IMR-90 (cell line): ENCODE data around the gene CACNG7. TPM values are rescaled to one million over a fixed set of nuclear protein-coding genes. Genes with fewer than 3 reads are reported as not detected.

Experiments used
- ATAC-seq: fragments of 200-7000 bp; cut with Tn5 transposase; 2 replicates; pipeline ENCODE4 v1.9.1; 2020; ENCODE audit warnings: low read depth, mild to moderate bottlenecking, moderate library complexity
- BruUV-seq: library from RNA; stranded (reverse); fragments of 400-500 nt; replicated peaks from 2 replicates; lab custom pipeline; 2021; lab: Mats Ljungman, UMichigan
- CTCF ChIA-PET: fragments of 300-600 bp; formaldehyde crosslinking; extraction: SDS; loops from one replicate; lab custom pipeline; 2021; ENCODE audit warnings: antibody characterized with exemption; lab: Yijun Ruan, JAX
- POLR2A ChIA-PET: fragments of 300-600 bp; sonication (Branson Sonifier 250); formaldehyde crosslinking; loops from one replicate; lab custom pipeline; 2022; ENCODE audit warnings: antibody characterized with exemption; ENCODE audit not compliant: unreplicated experiment; lab: Charles Lee
- DNase-seq: peaks from one replicate; pipeline ENCODE4 v3.0.0; 2013
- H2AFZ ChIP-seq: replicated peaks from 2 replicates; pipeline ENCODE3; 2013; ENCODE audit warnings: low read length, mild to moderate bottlenecking; ENCODE audit not compliant: poor library complexity
- H2AK5ac ChIP-seq: 2 replicates; pipeline ENCODE4 v1.6.1; 2013; ENCODE audit warnings: low read depth, low read length, inconsistent platforms
- H2AK9ac ChIP-seq: replicated peaks from 2 replicates; pipeline ENCODE3; 2013; ENCODE audit warnings: mild to moderate bottlenecking, low read depth, low read length, moderate library complexity; ENCODE audit not compliant: poor library complexity
- H2BK120ac ChIP-seq: 2 replicates; pipeline ENCODE4 v1.6.1; 2013; ENCODE audit warnings: low read depth, low read length, inconsistent platforms
- H2BK15ac ChIP-seq: 3 replicates; pipeline ENCODE4 v1.6.1; 2013; ENCODE audit warnings: low read depth, low read length, inconsistent platforms
- H2BK20ac ChIP-seq: 2 replicates; pipeline ENCODE4 v1.6.1; 2013; ENCODE audit warnings: low read depth, mild to moderate bottlenecking, inconsistent platforms, low read length, moderate library complexity
- H2BK5ac ChIP-seq: 2 replicates; pipeline ENCODE4 v1.6.1; 2013; ENCODE audit warnings: mild to moderate bottlenecking, low read depth, low read length, inconsistent platforms; ENCODE audit not compliant: poor library complexity, severe bottlenecking
- H3K14ac ChIP-seq: replicated peaks from 2 replicates; pipeline ENCODE4 v1.6.1; 2013; ENCODE audit warnings: low read depth, low read length, inconsistent platforms
- H3K18ac ChIP-seq: 2 replicates; pipeline ENCODE4 v1.6.1; 2013; ENCODE audit warnings: low read depth, low read length, control low read depth
- H3K23ac ChIP-seq: 2 replicates; pipeline ENCODE4 v1.6.1; 2013; ENCODE audit warnings: low read depth, low read length, inconsistent platforms
- H3K27ac ChIP-seq: 2 replicates; pipeline ENCODE4 v1.5.1; 2013; ENCODE audit warnings: mild to moderate bottlenecking, control low read depth, low read length; ENCODE audit not compliant: insufficient read depth
- H3K27me3 ChIP-seq: 2 replicates; pipeline ENCODE4 v1.6.1; 2013; ENCODE audit warnings: low read length; ENCODE audit not compliant: control insufficient read depth, insufficient read depth
- H3K36me3 ChIP-seq: 2 replicates; pipeline ENCODE4 v1.6.1; 2013; ENCODE audit warnings: low read length, mixed read lengths; ENCODE audit not compliant: control insufficient read depth, insufficient read depth
- H3K4ac ChIP-seq: 2 replicates; pipeline ENCODE4 v1.6.1; 2013; ENCODE audit warnings: low read depth, low read length, inconsistent platforms
- H3K4me1 ChIP-seq: 2 replicates; pipeline ENCODE4 v1.6.1; 2013; ENCODE audit warnings: low read length, mixed read lengths; ENCODE audit not compliant: control insufficient read depth, insufficient read depth
- H3K4me2 ChIP-seq: 2 replicates; pipeline ENCODE4 v1.6.1; 2013; ENCODE audit warnings: low read depth, mild to moderate bottlenecking, control low read depth, low read length, moderate library complexity
- H3K4me3 ChIP-seq: 2 replicates; pipeline ENCODE4 v1.5.1; 2013; ENCODE audit warnings: low read depth, mild to moderate bottlenecking, control low read depth, low read length, moderate library complexity; ENCODE audit not compliant: insufficient read depth
- H3K56ac ChIP-seq: 2 replicates; pipeline ENCODE4 v1.6.1; 2013; ENCODE audit warnings: low read length, inconsistent platforms; ENCODE audit not compliant: insufficient read depth; ENCODE audit errors: extremely low read depth
- H3K79me1 ChIP-seq, 2 experiments: 2 replicates each; pipeline ENCODE4 v1.6.1; 2013; ENCODE audit warnings: low read length in 2 of 2, inconsistent platforms in 1 of 2, low read depth in 1 of 2
- H3K9ac ChIP-seq: 2 replicates; pipeline ENCODE4 v1.6.1; 2013; ENCODE audit warnings: low read depth, low read length, control low read depth
- H3K9me1 ChIP-seq: 2 replicates; pipeline ENCODE4 v1.6.1; 2013; ENCODE audit warnings: low read length, inconsistent platforms; ENCODE audit not compliant: insufficient read depth
- H3K9me3 ChIP-seq: 2 replicates; pipeline ENCODE4 v1.6.1; 2013; ENCODE audit warnings: low read length; ENCODE audit not compliant: control insufficient read depth, insufficient read depth
- H4K20me1 ChIP-seq: 2 replicates; pipeline ENCODE4 v1.6.1; 2013; ENCODE audit warnings: low read length, inconsistent platforms; ENCODE audit not compliant: insufficient read depth
- H4K5ac ChIP-seq: 2 replicates; pipeline ENCODE4 v1.6.1; 2013; ENCODE audit warnings: mild to moderate bottlenecking, low read depth, low read length, control low read depth
- H4K8ac ChIP-seq, 2 experiments: 2 replicates each; pipeline ENCODE4 v1.6.1; 2013; ENCODE audit warnings: low read depth in 2 of 2, low read length in 2 of 2, control low read depth in 1 of 2, inconsistent platforms in 1 of 2
- H4K91ac ChIP-seq: 2 replicates; pipeline ENCODE4 v1.6.1; 2013; ENCODE audit warnings: low read depth, low read length, inconsistent platforms; ENCODE audit not compliant: insufficient read depth
- BHLHE40 ChIP-seq: fragments of 150-350 bp; IDR thresholded peaks from 2 replicates; pipeline ENCODE4 v1.6.1; 2016; ENCODE audit warnings: mild to moderate bottlenecking, low read depth, low read length
- FOS ChIP-seq: fragments of 150-350 bp; IDR thresholded peaks from 2 replicates; pipeline ENCODE4 v1.6.1; 2016; ENCODE audit warnings: low read depth, low read length
- MAFK ChIP-seq: IDR thresholded peaks from 2 replicates; pipeline ENCODE4 v1.6.1; 2012; ENCODE audit warnings: low read depth, low read length, improper control_type of control experiment
- MAZ ChIP-seq: IDR thresholded peaks from 2 replicates; pipeline ENCODE4 v1.6.1; 2012; ENCODE audit warnings: low read depth, mild to moderate bottlenecking, low read length, improper control_type of control experiment, moderate library complexity, borderline replicate concordance
- MXI1 ChIP-seq: IDR thresholded peaks from 2 replicates; pipeline ENCODE4 v1.6.1; 2012; ENCODE audit warnings: low read depth, mild to moderate bottlenecking, low read length, moderate library complexity, borderline replicate concordance
- RFX5 ChIP-seq: IDR thresholded peaks from 2 replicates; pipeline ENCODE4 v1.8.0; 2012; ENCODE audit warnings: low read depth, mild to moderate bottlenecking, low read length, moderate library complexity
- WGBS, 2 experiments: methylation state at CpG; one replicate each; pipeline versions ENCODE4 v1.1.5 to v1.1.7; 2013; ENCODE audit warnings: missing lambda C conversion rate in 2 of 2; ENCODE audit not compliant: insufficient read length in 1 of 2; ENCODE audit errors: extremely low coverage in 2 of 2; 5-methylcytosine and 5-hydroxymethylcytosine counted together
- dilution Hi-C: fragments of 300-500 bp; cut with HindIII; formaldehyde crosslinking; loops from one replicate; pipeline ENCODE4 v1.14.3; 2018; ENCODE audit warnings: low sequenced_read_pairs; ENCODE audit not compliant: unreplicated experiment
- in situ Hi-C: fragments of 300-500 bp; cut with MboI; formaldehyde crosslinking; loops from 3 replicates; pipeline ENCODE4 v1.14.3; 2019; ENCODE audit warnings: low sequenced_read_pairs, inconsistent platforms, mixed read lengths
- intact Hi-C: fragments of 100-400 bp; cut with micrococcal nuclease; formaldehyde crosslinking; loops from 2 replicates; pipeline ENCODE4 v1.10.0; 2022
- polyA plus RNA-seq, 3 experiments: library from polyadenylated mRNA; depleted of rRNA; stranded (reverse); fragments of >200 nt; gene quantifications; 2 replicates each; pipeline ENCODE4 v1.2.3, GENCODE V29; 2012; ENCODE audit warnings: low replicate concordance in 1 of 3
- total RNA-seq: library from RNA; depleted of rRNA; stranded (reverse); fragments of >200 nt; gene quantifications from 2 replicates; pipeline ENCODE4 v1.2.3, GENCODE V29; 2012
- TF ChIP-seq, protein P1 (sequence below): conservative IDR thresholded peaks from 2 replicates; pipeline ENCODE4 v1.5.1; 2012; ENCODE audit warnings: mild to moderate bottlenecking, low read depth, low read length, improper control_type of control experiment

CACNG7 gene
- total and polyA plus RNA-seq, 2 of the 4 experiments (the other 2 are of a cell fraction): 0.36 to 6.7 TPM

DNA sequence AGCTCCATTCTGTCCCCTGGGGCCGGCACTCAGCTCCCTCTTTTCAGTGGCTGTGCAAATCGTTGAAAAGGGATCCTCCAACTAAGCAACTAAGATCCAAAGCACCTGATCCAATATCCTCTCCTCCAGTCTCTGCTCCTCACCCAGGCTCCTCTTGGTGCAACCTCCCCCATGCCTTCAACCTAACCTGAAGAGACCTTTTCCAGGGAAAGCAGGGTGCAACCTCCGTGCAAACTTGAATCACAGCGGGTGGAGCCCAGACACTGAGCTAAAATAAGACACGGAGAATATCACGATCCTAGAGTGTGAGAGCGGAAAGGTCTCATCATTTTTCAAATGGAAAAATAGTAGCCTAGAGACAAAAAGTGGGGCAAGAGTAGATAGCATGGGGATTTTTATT is 8.3 kb downstream of the CACNG7 start:
- no peak overlapping the region for H3K14ac ChIP-seq
- H3K36me3 ChIP-seq: peaks cover 2% of the 10 kb centered on the region
- H4K91ac ChIP-seq: no peak overlapping the region
- no peak overlapping the region for H3K23ac ChIP-seq
- H3K4me1 ChIP-seq: no peaks in the 10 kb centered on the region
- no peak overlapping the region for H2AK5ac ChIP-seq
- no peak overlapping the region for H2AK9ac ChIP-seq
- no peak overlapping the region for H4K5ac ChIP-seq
- no peak overlapping the region for H2BK20ac ChIP-seq
- H3K4me2 ChIP-seq: no peak overlapping the region
- no peak overlapping the region for H3K4me3 ChIP-seq
- ChIA-PET POLR2A (no interaction called here), CTCF (no interaction called here)
- H2AFZ ChIP-seq: no peak overlapping the region
- H3K9me1 ChIP-seq: no peaks in the 10 kb centered on the region
- intact Hi-C loops (no loop called here), dilution Hi-C loops (no loop called here), in situ Hi-C loops (no loop called here)
- no TSS peak for BruUV-seq
- no peaks in the 10 kb centered on the region for H4K20me1 ChIP-seq
- H3K9ac ChIP-seq: no peak overlapping the region
- H3K27ac ChIP-seq: no peak overlapping the region
- H3K79me1 ChIP-seq: no peaks in the 10 kb centered on the region
- H3K9me3 ChIP-seq: no peaks in the 10 kb centered on the region
- no peak overlapping the region for H3K56ac ChIP-seq
- no peak for ATAC-seq
- H3K4ac ChIP-seq: no peak overlapping the region
- no peak overlapping the region for H2BK15ac ChIP-seq
- no peak overlapping the region for H2BK5ac ChIP-seq
- H4K8ac ChIP-seq: no peak overlapping the region
- no peaks in the 10 kb centered on the region for H3K27me3 ChIP-seq
- H2BK120ac ChIP-seq: no peak overlapping the region
- DNase-seq: no peak
- TF ChIP-seq MXI1: no peak
- no peak for TF ChIP-seq FOS
- TF ChIP-seq RFX5: no peak
- TF ChIP-seq MAFK: no peak
- TF ChIP-seq, protein P1, sequence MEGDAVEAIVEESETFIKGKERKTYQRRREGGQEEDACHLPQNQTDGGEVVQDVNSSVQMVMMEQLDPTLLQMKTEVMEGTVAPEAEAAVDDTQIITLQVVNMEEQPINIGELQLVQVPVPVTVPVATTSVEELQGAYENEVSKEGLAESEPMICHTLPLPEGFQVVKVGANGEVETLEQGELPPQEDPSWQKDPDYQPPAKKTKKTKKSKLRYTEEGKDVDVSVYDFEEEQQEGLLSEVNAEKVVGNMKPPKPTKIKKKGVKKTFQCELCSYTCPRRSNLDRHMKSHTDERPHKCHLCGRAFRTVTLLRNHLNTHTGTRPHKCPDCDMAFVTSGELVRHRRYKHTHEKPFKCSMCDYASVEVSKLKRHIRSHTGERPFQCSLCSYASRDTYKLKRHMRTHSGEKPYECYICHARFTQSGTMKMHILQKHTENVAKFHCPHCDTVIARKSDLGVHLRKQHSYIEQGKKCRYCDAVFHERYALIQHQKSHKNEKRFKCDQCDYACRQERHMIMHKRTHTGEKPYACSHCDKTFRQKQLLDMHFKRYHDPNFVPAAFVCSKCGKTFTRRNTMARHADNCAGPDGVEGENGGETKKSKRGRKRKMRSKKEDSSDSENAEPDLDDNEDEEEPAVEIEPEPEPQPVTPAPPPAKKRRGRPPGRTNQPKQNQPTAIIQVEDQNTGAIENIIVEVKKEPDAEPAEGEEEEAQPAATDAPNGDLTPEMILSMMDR: no peak
- no peak for TF ChIP-seq MAZ
- TF ChIP-seq BHLHE40: no peak
- H3K18ac ChIP-seq: no peak overlapping the region
- WGBS, 2 experiments: 76% methylated on average over 6 of the region's 7 CpGs; no CpG with 5 or more reads in 1 of the 2 experiments
